WI38 (cell line): ENCODE measurements around the gene SLC9A9.
"Not testable (repeated sequence)": the region's sequence is repeated elsewhere in the genome, so short reads cannot be mapped to it uniquely, and the experiment has no call there.

Experiments
- H3K4me3 ChIP-seq: 2 replicates; pipeline ENCODE4 v1.5.1; 2011; ENCODE audit warnings: low read depth, mild to moderate bottlenecking, control low read depth, low read length
- CTCF ChIP-seq: IDR thresholded peaks from 2 replicates; pipeline ENCODE4 v1.5.1; 2012; ENCODE audit warnings: low read depth, mild to moderate bottlenecking, control low read depth, low read length

SLC9A9 gene

GRCh38 chr3:143810953-143811265 is 37.4 kb downstream of the SLC9A9 start:
- no peak for TF ChIP-seq CTCF
- no peak overlapping the region for H3K4me3 ChIP-seq

- H3K4me3 ChIP-seq: no peak overlapping the region
- TF ChIP-seq CTCF: no peak
Measured at GRCh38 chr3:143810166-143810952, 37.9 kb downstream of the SLC9A9 start.

GRCh38 chr3:143809121-143809621 is 39.1 kb downstream of the SLC9A9 start:
- no peak for TF ChIP-seq CTCF
- no peak overlapping the region for H3K4me3 ChIP-seq

GRCh38 chr3:143808030-143808429 is 40.2 kb downstream of the SLC9A9 start:
- no peak for TF ChIP-seq CTCF
- H3K4me3 ChIP-seq: no peak overlapping the region

GRCh38 chr3:143806038-143806437 is 42.2 kb downstream of the SLC9A9 start:
- no peak overlapping the region for H3K4me3 ChIP-seq
- no peak for TF ChIP-seq CTCF

- not testable (repeated sequence) for H3K4me3 ChIP-seq
Measured at GRCh38 chr3:143805476-143805875, 42.8 kb downstream of the SLC9A9 start.

- not testable (repeated sequence) for H3K4me3 ChIP-seq
Measured at GRCh38 chr3:143801046-143801445, 47.2 kb downstream of the SLC9A9 start.

- not testable (repeated sequence) for H3K4me3 ChIP-seq
Measured at GRCh38 chr3:143798151-143798550, 50.1 kb downstream of the SLC9A9 start.

GRCh38 chr3:143795874-143796273 is 52.4 kb downstream of the SLC9A9 start:
- no peak overlapping the region for H3K4me3 ChIP-seq
- no peak for TF ChIP-seq CTCF
